NCI-H524 treated with DMSO at 0.1 percent for 48 hours (cell line): Measurements from ENCODE around the gene C1QL4.
A peak's percentile ranks its signal among the peaks of the same experiment; 100 is the strongest.
"Not testable (repeated sequence)": the region's sequence is repeated elsewhere in the genome, so short reads cannot be mapped to it uniquely, and the experiment has no call there.

Experiments used
- DNase-seq: peaks from one replicate; lab custom pipeline; 2025; lab: John Stamatoyannopoulos, UW

Gene C1QL4

GRCh38 chr12:49333778-49334177 is 3.2 kb downstream of the C1QL4 start:
- not testable (repeated sequence) for DNase-seq

DNA sequence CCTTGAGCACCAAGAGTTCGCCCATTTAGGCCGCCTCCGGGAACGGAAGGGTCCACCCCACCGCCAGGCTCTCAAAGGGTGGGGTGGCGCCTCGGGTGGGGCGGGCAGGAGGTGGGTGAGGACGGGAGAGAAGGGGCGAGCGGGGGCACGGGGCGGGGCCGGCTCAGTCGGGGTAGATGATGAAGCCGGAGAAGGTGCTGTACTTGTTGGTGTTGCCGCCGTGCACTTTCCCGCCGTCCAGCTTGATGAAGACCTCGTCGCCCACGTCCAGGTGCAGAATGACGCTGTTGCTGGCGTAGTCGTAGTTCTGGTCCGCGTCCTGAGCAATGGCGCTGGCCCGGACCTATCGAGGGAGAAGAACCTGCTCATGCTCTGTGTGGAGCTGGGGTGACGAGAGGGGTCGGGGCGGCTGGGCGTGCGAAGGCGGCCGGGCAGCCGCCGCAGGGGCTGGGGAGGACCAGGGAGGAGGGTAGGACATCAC is 4.1 kb downstream of the C1QL4 start:
- no peak for DNase-seq

DNA sequence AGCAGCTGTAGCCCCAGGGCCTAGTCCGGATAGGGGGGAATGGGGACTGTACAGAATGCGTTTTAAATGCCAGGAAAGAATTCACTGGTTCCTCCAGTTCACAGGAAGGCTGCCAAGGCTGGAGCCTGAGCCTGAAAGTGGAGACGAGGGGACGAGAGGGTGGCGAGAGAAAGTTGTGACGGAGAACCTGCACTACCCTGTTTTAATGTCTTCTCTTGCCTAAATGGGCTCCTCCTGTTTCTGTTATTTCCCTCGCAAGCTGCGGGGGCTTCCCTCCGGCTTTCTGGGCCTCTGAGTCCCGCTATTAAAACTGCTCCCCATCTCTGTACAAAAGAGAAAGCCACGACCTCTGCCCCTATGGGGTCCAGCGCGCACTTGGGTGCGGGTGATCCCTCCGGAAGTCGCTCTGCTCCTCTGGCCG is 4.5 kb downstream of the C1QL4 start:
- DNase-seq, result no peak

- no peak for DNase-seq
Measured at GRCh38 chr12:49331380-49332222, 5.4 kb downstream of the C1QL4 start.

DNA sequence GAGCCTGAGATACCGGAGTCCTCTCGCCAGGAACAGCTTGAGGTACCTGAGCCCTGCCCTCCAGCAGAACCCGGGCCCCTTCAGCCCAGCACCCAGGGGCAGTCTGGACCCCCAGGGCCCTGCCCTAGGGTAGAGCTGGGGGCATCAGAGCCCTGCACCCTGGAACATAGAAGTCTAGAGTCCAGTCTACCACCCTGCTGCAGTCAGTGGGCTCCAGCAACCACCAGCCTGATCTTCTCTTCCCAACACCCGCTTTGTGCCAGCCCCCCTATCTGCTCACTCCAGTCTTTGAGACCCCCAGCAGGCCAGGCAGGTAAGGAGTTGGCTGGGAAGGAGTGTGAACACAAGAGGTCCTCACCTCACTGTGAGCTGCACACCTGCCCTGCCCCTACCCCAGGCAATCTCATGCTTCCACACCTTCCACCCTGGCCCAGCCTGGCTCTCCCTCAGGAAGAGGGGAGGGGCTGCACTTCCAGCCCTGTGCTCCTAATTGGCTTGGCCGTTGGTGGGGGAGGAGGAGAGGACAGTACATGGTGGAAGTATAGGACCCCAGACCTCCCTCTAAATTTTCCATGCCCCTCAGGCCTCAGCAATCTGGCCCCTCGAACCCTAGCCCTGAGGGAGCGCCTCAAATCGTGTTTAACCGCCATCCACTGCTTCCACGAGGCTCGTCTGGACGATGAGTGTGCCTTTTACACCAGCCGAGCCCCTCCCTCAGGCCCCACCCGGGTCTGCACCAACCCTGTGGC is 6.2 kb downstream of the C1QL4 start:
- no peak for DNase-seq

DNA sequence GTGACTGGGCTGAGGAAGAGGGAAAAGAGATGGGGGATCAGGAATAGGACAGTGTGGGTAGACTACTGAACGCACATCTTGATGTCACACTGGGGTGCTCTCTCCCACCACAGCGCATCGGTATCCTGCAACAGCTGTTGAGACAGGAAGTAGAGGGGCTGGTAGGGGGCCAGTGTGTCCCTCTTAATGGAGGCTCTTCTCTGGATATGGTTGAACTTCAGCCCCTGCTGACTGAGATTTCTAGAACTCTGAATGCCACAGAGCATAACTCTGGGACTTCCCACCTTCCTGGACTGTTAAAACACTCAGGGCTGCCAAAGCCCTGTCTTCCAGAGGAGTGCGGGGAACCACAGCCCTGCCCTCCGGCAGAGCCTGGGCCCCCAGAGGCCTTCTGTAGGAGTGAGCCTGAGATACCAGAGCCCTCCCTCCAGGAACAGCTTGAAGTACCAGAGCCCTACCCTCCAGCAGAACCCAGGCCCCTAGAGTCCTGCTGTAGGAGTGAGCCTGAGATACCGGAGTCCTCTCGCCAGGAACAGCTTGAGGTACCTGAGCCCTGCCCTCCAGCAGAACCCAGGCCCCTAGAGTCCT is 6.9 kb downstream of the C1QL4 start:
- DNase-seq, result no peak

DNA sequence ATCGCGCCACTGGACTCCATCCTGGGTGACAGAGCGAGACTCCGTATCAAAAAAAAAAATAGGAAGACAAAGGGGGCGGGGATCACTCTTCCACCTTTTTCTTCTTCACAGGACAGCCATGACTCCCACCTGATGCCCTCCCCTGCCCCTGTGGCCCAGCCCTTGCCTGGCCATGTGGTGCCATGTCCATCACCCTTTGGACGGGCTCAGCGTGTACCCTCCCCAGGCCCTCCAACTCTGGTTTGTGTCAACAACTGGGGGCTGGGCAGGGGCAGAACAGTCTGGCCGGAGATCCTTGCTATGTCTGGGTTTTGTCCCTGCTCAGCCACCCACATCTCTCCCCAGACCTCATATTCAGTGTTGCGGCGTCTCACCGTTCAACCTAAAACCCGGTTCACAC is 8.2 kb downstream of the C1QL4 start:
- DNase-seq, result no peak

- DNase-seq, result no peak
Measured at GRCh38 chr12:49327887-49328286, 9.1 kb downstream of the C1QL4 start.

- DNase-seq, result no peak
Measured at GRCh38 chr12:49327368-49327767, 9.6 kb downstream of the C1QL4 start.

DNA sequence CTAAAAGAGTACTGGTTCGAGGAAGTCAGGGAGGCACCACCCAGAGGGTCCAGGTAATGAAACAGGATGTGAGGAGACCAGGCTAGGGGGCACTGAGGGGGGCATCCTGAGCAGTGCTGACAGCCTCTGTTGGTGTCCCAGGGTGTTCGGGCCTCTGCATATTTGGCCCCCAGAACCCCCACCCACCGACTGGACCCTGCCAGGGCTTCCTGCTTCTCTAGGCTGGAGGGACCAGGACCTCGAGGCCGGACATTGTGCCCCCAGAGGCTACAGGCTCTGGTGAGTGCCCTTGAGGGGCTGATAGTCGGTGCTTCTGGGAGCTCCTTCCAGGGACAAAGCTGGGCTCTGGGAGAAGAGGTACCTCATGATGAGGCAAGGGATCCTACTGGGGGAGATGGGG is 11.4 kb downstream of the C1QL4 start:
- no peak for DNase-seq

GRCh38 chr12:49323524-49324097 is 13.4 kb downstream of the C1QL4 start:
- DNase-seq, result no peak

- DNase-seq, result peak; percentile 83
Measured at GRCh38 chr12:49322708-49323523, 14.1 kb downstream of the C1QL4 start, which contains the start of gene TROAP. TROAP (plus strand) TSS chr12:49323255; CDS start chr12:49323609, 354 bp downstream.

- no peak for DNase-seq
Measured at GRCh38 chr12:49322367-49322707, 14.7 kb downstream of the C1QL4 start.

GRCh38 chr12:49320411-49321103 is 16.4 kb downstream of the C1QL4 start:
- DNase-seq, result not testable (repeated sequence)

DNA sequence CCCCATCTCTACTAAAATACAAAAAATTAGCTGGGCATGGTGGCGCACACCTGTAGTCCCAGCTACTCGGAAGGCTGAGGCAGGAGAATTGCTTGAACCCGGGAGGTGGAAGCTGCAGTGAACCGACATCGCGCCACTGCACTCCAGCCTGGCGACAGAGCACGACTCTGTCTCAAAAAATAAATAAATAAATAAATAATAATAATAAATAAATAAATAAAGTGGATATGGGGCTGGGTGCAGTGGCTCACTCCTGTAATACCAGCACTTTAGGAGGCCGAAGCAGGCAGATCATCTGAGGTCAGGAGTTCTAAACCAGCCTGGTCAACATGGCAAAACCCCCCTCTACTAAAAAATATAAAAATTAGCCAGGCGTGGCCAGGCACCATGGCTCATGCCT is 19.9 kb downstream of the C1QL4 start:
- not testable (repeated sequence) for DNase-seq

- no peak for DNase-seq
Measured at GRCh38 chr12:49314811-49315210, 22.2 kb downstream of the C1QL4 start.

- not testable (repeated sequence) for DNase-seq
Measured at GRCh38 chr12:49310451-49311000, 26.5 kb downstream of the C1QL4 start.

- DNase-seq, result no peak
Measured at GRCh38 chr12:49309386-49309785, 27.6 kb downstream of the C1QL4 start.

- no peak for DNase-seq
Measured at GRCh38 chr12:49305762-49306510, 31.1 kb downstream of the C1QL4 start.

GRCh38 chr12:49304161-49304560 is 32.8 kb downstream of the C1QL4 start:
- no peak for DNase-seq
